Esophagus squamous epithelium (tissue), 4 donors: Measurements from ENCODE around the gene ENDOG.

ENCODE experiments used
- CTCF ChIP-seq, 6 experiments: fragments of 450-650 bp in 4 of 6; fragments of 200-600 bp in 2 of 6; sonication (generic) in 2 of 6; IDR thresholded peaks; one replicate each; pipeline ENCODE4 v1.5.1; 2016 to 2019; ENCODE audit warnings: antibody characterized with exemption in 6 of 6, mild to moderate bottlenecking in 4 of 6, moderate library complexity in 4 of 6
- POLR2A ChIP-seq, 4 donors: fragments of 450-650 bp; IDR thresholded peaks; one replicate each; pipeline ENCODE4 v1.6.1; 2017; ENCODE audit warnings: antibody characterized with exemption in 4 of 4, mild to moderate bottlenecking in 4 of 4, moderate library complexity in 3 of 4

- TF ChIP-seq CTCF (IDR thresholded peaks at IDR 0.05) (no peak), POLR2A (IDR thresholded peaks at IDR 0.05) (no peak)
These were observed 9.2 kb upstream of the ENDOG start for GRCh38 chr9:128809036-128809599.
